HEK293 (cell line): ENCODE measurements around the gene SGF29.

Experiments used
- BCL11A ChIP-seq: fragments of 450-650 bp; formaldehyde crosslinking; IDR thresholded peaks from 2 replicates; pipeline ENCODE4 v1.5.1; 2016; ENCODE audit warnings: low read depth, missing biosample characterization, missing genetic modification characterization
- SCRT2 ChIP-seq: fragments of 450-650 bp; formaldehyde crosslinking; IDR thresholded peaks from 2 replicates; pipeline ENCODE4 v1.5.1; 2016; ENCODE audit warnings: missing biosample characterization, missing genetic modification characterization
- ZEB2 ChIP-seq: fragments of 450-650 bp; formaldehyde crosslinking; IDR thresholded peaks from 2 replicates; pipeline ENCODE4 v1.5.1; 2016; ENCODE audit warnings: missing biosample characterization, missing genetic modification characterization
- ZFHX2 ChIP-seq: fragments of 450-650 bp; formaldehyde crosslinking; conservative IDR thresholded peaks from 2 replicates; pipeline ENCODE4 v1.5.1; 2016; ENCODE audit warnings: missing biosample characterization, missing genetic modification characterization
- ZNF133 ChIP-seq: fragments of 450-650 bp; formaldehyde crosslinking; IDR thresholded peaks from 2 replicates; pipeline ENCODE4 v1.5.1; 2016; ENCODE audit warnings: missing biosample characterization, missing genetic modification characterization
- ZNF350 ChIP-seq: fragments of 450-650 bp; formaldehyde crosslinking; IDR thresholded peaks from 2 replicates; pipeline ENCODE4 v1.5.0; 2017; ENCODE audit warnings: missing biosample characterization, mild to moderate bottlenecking, missing genetic modification characterization
- ZNF423 ChIP-seq: fragments of 450-650 bp; formaldehyde crosslinking; IDR thresholded peaks from 2 replicates; pipeline ENCODE4 v1.5.1; 2016; ENCODE audit warnings: missing biosample characterization, missing genetic modification characterization
- ZNF529 ChIP-seq: fragments of 450-650 bp; formaldehyde crosslinking; IDR thresholded peaks from 2 replicates; pipeline ENCODE4 v1.5.1; 2017; ENCODE audit warnings: missing genetic modification characterization, missing biosample characterization; ENCODE audit not compliant: insufficient replicate concordance
- ZNF629 ChIP-seq: fragments of 450-650 bp; formaldehyde crosslinking; IDR thresholded peaks from 2 replicates; pipeline ENCODE4 v1.5.1; 2017; ENCODE audit warnings: missing biosample characterization, missing genetic modification characterization
- ZNF670 ChIP-seq: fragments of 450-650 bp; formaldehyde crosslinking; IDR thresholded peaks from 2 replicates; pipeline ENCODE4 v1.5.1; 2016; ENCODE audit warnings: missing biosample characterization, missing genetic modification characterization, low read depth
- ZNF76 ChIP-seq: fragments of 450-650 bp; formaldehyde crosslinking; IDR thresholded peaks from 2 replicates; pipeline ENCODE4; 2016; ENCODE audit warnings: low read depth, missing biosample characterization, missing genetic modification characterization, borderline replicate concordance
- TF ChIP-seq, protein P1 (sequence below): fragments of 450-650 bp; formaldehyde crosslinking; IDR thresholded peaks from 2 replicates; pipeline ENCODE4 v1.5.1; 2016; ENCODE audit warnings: missing biosample characterization, missing genetic modification characterization
- TF ChIP-seq, protein P2 (sequence below): fragments of 450-650 bp; formaldehyde crosslinking; IDR thresholded peaks from 2 replicates; pipeline ENCODE4 v1.5.1; 2016; ENCODE audit warnings: missing biosample characterization, missing genetic modification characterization, low read depth
- TF ChIP-seq, protein P3 (sequence below): IDR thresholded peaks from 2 replicates; pipeline ENCODE4 v1.6.1; 2011; ENCODE audit warnings: mild to moderate bottlenecking, low read depth, low read length, borderline replicate concordance

DNA sequence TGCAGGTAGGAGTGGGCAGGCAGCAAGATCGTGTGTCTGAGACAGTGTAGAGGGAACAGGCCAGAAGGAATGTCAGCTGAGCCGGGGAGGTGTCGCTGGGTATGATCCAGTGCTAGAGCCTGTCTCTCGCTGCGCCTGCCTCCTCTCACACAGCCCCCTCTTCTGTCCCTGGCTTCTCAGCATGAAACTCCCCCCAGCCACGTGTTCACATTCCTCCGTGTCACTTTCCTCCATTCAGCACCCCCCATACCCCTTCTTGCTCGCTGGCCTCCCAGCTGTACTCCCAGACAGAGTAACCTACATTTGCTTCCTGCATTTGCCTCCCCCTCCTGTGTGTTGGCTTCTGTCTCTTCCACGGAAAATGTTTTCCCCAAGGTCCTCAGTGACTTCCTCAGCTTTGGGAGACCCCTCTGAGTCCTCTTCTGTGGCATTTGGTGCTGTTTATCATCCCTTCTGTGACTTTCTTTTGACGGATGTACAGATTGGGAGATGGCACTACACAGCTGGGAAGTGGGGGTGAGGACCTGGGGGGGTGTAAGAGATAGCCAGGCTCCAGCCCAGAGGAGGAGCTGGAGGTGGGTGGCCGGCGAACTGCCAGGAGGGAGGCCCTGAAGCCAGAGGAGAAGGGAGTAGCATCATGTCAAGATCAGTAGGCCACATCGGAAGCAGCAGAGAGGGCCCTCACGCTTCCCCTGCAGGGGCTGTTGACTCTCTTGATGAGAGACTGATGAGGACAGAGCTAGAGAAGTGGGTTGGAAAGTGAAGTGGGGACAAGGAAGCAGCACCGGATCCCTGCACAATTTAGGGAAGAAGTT is 19.2 kb downstream of the SGF29 start:
- TF ChIP-seq, protein P1, sequence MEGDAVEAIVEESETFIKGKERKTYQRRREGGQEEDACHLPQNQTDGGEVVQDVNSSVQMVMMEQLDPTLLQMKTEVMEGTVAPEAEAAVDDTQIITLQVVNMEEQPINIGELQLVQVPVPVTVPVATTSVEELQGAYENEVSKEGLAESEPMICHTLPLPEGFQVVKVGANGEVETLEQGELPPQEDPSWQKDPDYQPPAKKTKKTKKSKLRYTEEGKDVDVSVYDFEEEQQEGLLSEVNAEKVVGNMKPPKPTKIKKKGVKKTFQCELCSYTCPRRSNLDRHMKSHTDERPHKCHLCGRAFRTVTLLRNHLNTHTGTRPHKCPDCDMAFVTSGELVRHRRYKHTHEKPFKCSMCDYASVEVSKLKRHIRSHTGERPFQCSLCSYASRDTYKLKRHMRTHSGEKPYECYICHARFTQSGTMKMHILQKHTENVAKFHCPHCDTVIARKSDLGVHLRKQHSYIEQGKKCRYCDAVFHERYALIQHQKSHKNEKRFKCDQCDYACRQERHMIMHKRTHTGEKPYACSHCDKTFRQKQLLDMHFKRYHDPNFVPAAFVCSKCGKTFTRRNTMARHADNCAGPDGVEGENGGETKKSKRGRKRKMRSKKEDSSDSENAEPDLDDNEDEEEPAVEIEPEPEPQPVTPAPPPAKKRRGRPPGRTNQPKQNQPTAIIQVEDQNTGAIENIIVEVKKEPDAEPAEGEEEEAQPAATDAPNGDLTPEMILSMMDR (tag by site-specific recombination), result no peak
- no peak for TF ChIP-seq ZNF76 (tag by site-specific recombination)
- TF ChIP-seq ZFHX2 (tag by site-specific recombination), result no peak
- TF ChIP-seq ZNF629 (tag by site-specific recombination), result no peak
- TF ChIP-seq, protein P2, sequence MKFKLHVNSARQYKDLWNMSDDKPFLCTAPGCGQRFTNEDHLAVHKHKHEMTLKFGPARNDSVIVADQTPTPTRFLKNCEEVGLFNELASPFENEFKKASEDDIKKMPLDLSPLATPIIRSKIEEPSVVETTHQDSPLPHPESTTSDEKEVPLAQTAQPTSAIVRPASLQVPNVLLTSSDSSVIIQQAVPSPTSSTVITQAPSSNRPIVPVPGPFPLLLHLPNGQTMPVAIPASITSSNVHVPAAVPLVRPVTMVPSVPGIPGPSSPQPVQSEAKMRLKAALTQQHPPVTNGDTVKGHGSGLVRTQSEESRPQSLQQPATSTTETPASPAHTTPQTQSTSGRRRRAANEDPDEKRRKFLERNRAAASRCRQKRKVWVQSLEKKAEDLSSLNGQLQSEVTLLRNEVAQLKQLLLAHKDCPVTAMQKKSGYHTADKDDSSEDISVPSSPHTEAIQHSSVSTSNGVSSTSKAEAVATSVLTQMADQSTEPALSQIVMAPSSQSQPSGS (tag by site-specific recombination), result no peak
- TF ChIP-seq, protein P3, sequence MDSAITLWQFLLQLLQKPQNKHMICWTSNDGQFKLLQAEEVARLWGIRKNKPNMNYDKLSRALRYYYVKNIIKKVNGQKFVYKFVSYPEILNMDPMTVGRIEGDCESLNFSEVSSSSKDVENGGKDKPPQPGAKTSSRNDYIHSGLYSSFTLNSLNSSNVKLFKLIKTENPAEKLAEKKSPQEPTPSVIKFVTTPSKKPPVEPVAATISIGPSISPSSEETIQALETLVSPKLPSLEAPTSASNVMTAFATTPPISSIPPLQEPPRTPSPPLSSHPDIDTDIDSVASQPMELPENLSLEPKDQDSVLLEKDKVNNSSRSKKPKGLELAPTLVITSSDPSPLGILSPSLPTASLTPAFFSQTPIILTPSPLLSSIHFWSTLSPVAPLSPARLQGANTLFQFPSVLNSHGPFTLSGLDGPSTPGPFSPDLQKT, result no peak
- TF ChIP-seq BCL11A, result no peak
- no peak for TF ChIP-seq ZNF423 (tag by site-specific recombination)
- TF ChIP-seq SCRT2 (tag by site-specific recombination), result no peak
- TF ChIP-seq ZNF529 (tag by site-specific recombination), result no peak
- no peak for TF ChIP-seq ZNF133 (tag by site-specific recombination)
- TF ChIP-seq ZEB2 (tag by site-specific recombination), result no peak
- TF ChIP-seq ZNF670 (tag by site-specific recombination), result no peak
- no peak for TF ChIP-seq ZNF350 (tag by site-specific recombination)
